Testis (tissue), 2 donors: Measurements from ENCODE around the gene URB1.

Source experiments
- POLR2A ChIP-seq: fragments of 450-650 bp; IDR thresholded peaks from one replicate; pipeline ENCODE4 v1.6.1; 2017; ENCODE audit warnings: antibody characterized with exemption, mild to moderate bottlenecking, moderate library complexity
- TF ChIP-seq, protein P1 (sequence below), 3 experiments: fragments of 450-650 bp in 2 of 3; fragments of 200-600 bp in 1 of 3; sonication (generic) in 1 of 3; IDR thresholded peaks; one replicate each; pipeline ENCODE4 v1.5.1; 2016 to 2019; ENCODE audit warnings: antibody characterized with exemption in 3 of 3, mild to moderate bottlenecking in 2 of 3, moderate library complexity in 1 of 3

DNA sequence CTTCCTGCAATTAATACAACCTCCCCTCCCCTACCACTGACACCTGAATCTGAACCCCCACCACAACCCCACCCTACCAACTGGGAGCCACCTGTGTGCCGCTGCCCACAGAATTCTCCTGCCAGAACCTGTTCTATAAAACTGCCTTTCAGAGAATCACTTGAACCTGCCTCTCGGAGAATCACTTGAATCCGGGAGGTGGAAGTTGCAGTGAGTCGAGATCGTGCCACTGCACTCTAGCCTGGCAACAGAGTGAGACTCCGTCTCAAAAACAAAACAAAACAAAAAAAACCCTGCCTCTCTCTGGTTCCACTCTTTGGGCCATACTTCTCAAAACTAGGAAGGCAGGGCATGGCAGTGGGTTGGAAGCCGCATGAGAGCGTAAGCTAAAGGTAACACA is 5.7 kb downstream of the URB1 start:
- TF ChIP-seq, protein P1, sequence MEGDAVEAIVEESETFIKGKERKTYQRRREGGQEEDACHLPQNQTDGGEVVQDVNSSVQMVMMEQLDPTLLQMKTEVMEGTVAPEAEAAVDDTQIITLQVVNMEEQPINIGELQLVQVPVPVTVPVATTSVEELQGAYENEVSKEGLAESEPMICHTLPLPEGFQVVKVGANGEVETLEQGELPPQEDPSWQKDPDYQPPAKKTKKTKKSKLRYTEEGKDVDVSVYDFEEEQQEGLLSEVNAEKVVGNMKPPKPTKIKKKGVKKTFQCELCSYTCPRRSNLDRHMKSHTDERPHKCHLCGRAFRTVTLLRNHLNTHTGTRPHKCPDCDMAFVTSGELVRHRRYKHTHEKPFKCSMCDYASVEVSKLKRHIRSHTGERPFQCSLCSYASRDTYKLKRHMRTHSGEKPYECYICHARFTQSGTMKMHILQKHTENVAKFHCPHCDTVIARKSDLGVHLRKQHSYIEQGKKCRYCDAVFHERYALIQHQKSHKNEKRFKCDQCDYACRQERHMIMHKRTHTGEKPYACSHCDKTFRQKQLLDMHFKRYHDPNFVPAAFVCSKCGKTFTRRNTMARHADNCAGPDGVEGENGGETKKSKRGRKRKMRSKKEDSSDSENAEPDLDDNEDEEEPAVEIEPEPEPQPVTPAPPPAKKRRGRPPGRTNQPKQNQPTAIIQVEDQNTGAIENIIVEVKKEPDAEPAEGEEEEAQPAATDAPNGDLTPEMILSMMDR (IDR thresholded peaks at IDR 0.05), result no peak
- no peak for TF ChIP-seq POLR2A
